NCI-H526 treated with DMSO at 0.1 percent for 48 hours (cell line): Measurements from ENCODE around the gene EMILIN2.

Source experiments
- DNase-seq: peaks from one replicate; lab custom pipeline; 2025; lab: John Stamatoyannopoulos, UW

Gene EMILIN2

DNA sequence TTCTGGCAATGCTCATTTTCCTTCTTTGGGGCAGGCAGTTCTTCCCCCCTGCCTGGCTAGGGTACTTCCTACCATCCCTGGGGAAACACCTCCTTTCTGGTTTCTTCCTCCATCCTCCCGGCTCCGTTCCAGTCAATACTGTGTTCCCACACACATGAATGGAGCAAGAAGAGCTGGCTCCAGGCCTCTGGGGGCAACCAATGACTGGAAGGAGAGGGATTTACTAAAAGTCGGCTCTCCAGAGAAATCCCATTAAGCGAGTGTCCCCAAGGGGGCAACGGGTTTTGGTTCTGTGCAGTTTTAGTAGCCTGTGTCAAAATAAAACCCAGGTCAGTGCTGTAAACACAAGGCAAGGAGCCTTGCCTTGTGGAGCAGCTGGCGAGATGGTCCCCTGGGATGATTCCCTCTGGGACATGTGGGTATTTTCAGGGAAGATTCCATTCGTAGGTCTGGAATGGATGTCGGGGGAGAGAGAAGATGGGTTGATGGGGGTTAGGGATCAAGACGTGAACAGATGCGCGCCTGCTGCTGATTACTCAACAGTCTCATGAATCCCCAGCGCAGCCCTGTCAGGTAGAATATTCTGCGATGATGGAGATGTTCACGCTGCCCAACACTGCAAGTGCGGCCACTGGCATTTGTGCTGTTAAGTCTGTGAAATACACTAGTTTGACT, 32.0 kb downstream of the EMILIN2 start:
- DNase-seq, result no peak

DNA sequence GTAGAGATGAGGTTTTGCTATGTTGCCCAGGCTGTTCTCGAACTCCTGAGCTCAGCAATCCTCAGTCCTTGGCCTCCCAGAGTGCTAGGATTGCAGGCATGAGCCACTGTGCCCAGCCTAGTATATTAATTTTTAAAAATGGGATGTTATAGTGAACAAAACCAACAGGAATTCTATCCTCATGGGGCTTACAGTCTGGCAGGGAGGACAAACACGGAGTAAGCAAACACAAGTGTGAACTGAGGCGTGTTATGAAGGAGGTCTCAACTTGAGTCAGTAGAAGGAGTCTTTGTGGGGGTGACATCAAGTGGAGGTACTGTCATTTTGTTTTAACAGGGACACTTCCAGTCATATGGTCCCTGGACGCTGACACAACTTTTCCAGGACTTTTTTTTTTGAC, 33.1 kb downstream of the EMILIN2 start:
- DNase-seq, result no peak

DNA sequence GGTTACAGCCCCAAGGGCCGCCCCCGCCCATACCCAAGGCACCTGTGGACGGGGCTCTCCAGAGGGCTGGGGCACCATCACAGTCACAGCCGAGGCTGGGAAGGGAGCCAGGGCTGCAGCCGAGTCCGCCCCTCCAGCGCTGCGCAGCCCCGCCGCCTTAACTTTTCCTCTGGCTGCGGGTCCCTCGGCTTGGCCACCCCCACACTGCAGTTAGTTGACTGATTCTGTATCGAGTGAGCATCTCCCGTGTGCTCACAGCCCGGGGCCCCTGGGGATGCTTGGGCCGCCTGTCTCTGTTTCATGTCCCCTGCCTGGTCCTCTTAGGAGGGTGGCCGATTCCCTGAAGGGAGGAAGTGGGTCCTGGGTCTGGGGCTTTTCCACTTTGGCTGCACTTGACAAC, 33.7 kb downstream of the EMILIN2 start:
- DNase-seq, result no peak

DNA sequence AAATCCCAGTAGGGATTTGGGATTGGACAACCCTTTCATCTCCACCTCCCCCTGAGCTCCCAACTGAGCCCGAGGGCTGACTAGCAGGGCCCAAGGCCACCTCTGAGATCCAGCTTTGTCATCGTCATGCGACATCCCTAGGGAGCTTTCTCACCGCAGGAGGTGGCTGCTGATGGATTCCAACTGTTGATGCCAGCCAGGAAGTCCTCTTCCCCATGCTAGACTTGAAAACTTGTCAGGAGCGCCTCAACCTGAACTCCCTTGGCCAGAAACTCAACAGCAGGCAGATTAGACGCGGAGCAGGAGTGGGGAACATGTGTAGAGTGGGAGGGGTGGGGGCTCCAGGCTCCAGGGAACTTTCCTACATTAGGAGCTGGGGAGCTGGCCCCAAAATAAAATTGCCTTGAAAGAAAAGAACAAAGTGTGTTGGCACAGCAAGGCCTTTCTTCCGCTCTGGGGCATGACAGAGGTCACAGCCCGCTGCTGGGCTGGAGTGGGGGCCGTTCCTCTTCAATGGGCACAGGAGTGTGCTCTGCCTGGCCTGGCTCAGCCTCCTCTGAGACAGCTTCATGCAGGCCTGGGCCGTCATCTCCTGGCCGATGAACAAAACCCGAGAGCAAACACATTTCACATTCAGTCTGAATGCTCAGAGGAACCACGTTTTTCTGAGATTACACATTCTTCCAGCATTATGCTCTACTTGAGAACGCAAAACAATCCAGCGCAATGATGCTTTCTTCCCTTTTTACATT, 34.5 kb downstream of the EMILIN2 start:
- DNase-seq, result no peak

DNA sequence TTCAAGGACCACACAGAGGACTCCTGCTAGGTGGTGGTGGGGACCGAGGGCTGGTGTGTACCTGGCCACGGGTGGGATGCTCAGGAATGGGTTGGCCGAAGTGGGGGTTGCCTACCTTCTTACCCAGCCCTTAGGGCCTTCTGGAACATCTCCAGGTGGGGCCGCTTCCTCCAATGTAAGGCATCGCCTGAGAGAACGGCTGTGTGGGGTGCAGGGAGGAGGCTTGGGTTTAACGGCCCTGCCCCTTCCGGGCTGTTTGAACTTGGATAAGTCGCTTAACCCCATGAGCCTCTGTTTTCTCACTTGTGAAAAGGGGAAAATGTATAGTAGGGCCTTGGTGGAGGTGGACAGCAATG, 35.0 kb downstream of the EMILIN2 start:
- no peak for DNase-seq

DNA sequence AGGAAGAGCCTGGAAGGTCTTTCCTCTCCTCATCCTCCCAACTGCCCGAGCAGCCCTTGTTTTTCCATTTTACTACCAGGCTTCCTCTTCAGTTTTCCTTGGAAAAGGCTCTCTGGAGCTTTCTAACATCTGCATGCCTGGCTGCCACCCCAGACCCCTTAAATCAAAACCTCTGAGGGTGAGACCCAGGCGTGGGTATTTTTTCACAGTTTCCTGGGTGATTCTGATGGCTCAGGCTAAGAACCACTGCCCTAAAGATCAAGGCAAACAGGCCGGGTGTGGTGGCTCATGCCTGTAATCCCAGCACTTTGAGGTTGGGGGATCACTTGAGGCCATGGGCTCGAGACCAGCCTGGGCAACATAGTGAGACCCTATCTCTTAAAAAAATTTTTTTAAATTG, 35.4 kb downstream of the EMILIN2 start:
- no peak for DNase-seq

DNA sequence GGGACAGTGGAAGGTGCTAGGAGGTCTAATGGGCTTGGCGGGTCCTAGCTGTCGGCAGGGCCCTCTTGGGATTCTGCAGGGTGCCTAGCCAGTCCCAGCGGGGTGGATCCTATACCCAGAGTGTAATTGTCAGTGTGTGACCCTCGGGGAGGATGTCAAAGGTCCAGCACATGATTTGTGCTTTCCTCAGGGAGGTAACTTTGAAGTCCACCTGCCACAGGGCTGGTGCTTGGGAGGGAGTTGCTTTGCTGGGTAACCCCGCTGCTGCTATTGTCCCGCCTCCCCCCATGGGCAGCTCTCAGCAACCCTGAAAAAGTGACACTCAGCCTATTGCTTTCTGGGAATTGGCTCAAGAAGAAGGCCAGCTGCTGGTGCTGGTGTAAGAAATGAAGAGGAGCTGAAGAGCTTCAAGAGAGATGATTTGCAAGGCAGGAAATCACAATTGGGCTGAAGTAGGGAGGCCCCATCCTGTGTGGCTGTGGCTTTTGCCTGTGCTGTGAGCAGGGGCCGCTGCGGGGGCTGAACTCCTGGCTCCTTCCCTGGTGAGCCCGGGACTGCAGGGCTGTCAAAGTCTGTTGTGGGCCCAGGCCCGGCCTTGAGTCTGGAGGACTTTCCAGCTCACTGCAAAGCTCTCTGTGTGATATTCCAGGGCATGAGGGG, 36.4 kb downstream of the EMILIN2 start:
- no peak for DNase-seq

DNA sequence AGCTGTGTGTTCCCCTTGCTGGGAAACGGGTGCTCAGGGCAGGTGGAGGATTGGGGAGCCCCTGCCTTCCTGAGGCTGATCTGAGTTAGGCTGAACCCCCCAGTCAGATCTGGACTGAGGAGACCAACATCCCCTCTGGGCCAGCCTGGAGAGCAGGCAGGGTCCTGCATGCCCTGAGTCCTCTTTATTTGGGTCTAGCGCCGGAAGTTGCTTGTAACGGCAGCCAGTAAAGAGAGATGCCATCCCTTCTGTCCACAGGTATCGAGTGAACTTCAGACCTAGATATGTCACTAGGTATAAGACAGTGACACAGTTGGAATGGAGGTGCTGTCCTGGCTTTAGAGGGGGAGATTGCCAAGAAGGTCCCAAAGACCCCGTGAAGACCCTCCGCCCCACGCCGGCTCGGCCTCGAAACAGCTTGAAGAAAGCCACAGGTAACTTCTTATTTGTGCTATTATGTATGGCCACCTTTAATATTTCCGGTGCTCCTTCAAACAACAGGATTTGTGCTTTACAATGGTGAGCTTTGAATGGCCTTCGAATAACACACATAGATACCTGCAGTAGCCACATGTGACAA, 38.0 kb downstream of the EMILIN2 start:
- no peak for DNase-seq

DNA sequence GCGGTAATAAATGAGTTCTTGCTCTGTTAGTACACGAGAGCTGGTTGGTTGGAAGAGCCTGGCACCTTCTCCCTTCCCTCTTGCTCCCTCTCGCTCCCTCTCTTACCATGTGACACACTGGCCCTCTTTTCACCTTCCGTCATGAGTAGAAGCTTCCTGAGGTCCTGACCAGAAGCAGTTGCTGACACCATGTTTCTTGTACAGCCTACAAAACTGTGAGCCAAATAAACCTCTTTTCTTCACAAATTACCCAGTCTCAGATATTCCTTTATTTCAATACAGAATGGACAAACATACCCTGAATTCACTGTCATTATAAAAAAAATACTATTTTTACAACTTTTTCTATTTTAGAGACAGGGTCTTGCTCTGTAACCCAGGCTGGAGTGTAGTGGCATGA, 40.7 kb downstream of the EMILIN2 start:
- DNase-seq, result no peak

DNA sequence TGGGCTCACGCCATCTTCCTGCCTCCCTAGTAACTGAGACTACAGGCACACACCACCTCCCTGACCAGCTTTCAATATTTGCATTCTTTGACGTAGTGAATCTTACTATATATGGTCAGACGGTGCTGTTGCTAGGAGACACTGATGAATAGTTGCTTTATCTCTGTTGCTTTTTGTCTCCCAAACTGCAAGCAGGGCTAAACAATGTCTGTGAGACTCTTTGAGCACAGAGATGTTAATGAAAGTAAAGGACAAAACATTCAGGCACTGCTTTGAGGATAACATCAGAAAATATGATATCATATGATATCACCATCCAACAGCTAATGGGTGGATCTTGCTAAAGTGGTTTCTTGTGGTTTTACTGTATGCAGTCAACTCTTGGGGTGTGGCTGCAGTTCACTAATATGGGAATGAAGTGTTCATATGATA, 43.0 kb downstream of the EMILIN2 start:
- DNase-seq, result no peak

DNA sequence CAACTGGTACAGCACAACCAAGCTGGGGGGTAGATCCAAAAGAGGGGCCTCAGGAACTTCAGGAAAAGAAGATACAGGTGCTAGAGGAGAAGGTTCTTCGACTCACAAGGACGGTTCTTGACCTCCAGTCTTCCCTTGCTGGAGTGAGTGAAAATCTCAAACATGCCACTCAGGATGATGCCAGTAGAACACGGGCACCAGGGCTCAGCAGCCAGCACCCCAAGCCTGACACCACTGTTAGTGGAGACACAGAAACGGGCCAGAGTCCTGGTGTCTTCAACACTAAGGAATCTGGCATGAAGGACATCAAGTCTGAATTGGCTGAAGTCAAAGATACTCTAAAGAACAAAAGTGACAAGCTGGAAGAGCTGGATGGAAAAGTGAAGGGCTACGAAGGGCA, 43.8 kb downstream of the EMILIN2 start:
- DNase-seq, result no peak

DNA sequence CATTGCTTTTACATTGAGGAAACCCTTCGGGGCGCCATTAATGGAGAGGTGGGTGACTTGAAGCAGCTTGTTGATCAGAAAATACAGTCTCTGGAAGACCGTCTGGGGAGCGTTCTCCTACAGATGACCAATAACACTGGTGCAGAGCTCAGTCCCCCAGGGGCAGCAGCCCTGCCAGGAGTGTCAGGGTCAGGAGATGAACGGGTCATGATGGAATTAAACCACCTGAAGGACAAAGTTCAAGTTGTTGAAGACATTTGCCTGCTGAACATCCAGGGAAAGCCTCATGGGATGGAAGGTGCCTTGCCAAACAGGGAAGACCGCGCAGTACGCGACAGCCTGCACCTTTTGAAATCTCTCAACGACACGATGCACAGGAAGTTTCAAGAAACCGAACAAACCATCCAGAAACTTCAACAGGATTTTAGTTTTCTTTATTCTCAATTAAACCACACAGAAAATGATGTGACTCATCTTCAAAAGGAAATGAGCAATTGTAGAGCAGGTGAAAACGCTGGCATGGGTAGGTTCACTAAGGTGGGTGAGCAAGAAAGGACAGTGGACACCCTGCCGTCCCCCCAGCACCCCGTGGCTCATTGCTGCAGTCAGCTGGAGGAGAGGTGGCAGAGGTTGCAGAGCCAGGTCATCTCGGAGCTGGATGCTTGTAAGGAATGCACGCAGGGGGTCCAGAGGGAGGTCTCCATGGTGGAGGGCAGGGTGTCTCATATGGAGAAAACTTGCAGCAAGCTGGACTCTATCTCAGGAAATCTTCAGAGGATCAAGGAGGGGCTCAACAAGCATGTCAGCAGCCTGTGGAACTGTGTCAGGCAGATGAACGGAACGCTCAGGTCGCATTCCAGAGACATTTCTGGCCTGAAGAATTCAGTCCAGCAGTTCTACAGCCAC, 45.0 kb downstream of the EMILIN2 start:
- no peak for DNase-seq

DNA sequence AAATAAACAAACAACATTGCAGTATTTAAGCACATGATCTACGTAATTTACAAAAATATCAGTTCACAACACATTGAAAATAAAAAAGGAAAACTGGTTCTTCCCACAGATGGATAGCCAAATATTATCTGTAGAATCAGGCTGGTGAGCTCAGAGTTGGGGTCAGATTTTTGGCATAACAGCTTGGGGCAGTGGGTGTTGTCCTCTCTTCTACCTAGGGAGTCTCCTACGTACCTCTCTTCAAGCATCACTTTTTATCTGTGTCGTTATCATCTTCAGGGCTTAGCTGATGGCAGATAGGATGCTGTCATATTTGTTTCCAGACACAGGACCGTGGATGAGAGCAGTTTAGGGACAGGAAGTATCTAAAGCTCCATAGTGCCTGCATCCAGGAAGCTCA, 46.2 kb downstream of the EMILIN2 start:
- no peak for DNase-seq

DNA sequence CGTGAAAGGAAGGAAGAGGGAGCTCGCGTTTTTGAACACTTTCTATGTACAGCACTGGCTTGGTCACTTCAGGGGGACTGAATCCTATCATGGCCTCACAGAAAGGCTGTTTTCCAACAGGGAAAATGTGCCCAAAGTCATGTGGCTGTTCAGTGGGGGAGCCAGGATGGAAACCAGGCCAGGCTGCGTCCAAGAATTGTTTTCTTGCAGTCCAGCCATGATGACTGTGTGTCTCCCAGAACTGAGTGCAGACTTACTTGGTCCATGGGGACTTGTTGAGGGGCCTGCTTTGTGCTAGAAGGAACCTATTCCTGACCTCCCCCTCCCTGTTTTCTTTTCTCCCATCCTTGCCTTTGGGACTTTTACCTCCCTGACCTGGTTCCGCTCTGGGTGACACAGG, 46.9 kb downstream of the EMILIN2 start:
- no peak for DNase-seq

DNA sequence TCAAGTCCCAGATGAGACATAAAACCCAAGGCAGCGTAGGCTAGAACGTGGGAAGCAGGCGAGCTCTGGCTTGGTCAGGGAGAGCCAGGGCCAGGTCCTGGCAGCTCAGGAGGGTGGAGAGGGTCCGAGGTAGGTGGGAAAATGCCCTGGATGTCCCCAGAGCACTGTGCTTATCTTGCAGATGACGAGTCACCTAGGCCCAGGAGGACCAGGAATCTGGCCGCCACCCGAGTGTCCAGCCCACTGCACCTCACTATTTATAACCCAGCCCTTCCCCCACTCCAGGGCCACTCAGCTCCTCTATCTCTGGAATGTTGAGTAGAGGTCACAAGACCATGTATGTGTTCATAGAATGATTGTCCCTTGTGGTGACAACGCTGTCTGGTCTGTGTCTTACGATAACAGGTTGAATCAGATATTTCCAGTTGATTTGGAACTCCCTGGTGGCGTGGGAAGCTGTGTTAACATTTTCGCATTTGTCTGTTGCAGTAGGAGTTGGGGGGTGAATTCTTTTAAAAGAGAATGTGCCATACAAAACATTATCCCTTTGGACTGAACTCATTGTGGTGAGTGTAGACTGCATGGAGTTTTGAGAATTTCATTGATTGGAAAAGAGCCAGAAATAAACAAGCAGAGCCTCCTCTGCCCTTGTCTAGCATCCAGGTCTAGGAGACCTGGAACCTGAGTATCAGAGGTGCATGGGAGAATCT, 47.5 kb downstream of the EMILIN2 start:
- no peak for DNase-seq

DNA sequence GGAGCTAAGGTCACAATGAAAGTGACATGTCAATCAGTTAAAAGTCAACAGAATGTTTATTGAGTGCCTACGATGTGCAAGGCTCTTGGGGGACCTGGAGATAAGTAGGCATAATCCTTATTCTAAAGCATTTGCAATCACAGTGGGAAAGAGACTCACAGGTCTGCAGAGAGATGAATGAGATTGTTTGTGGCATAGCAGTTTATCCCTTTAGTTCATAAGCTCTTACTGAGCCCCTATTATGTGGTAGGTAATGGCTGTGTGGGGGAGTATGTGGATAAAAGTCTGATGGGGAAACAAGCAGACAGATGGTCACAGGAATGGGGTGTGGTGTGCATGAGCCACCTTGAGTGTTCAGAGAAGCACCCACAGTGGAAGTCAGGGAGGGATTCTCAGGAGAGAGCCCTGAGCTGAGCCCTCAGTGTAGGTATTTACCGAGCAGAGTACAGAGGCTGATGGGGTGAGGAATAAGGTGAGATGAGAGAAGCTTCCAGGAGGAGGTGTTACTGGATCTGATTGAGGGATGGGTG, 48.1 kb downstream of the EMILIN2 start:
- DNase-seq, result no peak

DNA sequence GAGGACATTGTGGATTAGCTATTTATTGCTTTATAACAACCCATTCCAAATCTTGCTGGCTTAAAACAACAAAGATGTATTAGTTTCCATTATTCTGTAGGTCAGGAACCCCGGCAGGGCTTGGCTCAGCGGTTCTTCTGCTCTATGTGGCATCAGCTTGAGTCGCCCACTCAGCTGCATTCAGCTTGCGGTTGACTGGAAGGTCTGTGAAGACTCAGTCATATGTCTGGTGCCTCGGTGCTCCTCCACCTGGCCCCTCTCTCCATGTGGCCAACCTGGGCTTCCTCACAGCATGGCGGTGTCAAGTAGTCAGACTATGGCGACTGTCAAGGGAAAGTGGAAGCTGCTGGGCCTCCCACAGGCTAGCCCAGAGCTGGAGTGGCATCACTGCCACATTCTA, 48.6 kb downstream of the EMILIN2 start:
- no peak for DNase-seq

DNA sequence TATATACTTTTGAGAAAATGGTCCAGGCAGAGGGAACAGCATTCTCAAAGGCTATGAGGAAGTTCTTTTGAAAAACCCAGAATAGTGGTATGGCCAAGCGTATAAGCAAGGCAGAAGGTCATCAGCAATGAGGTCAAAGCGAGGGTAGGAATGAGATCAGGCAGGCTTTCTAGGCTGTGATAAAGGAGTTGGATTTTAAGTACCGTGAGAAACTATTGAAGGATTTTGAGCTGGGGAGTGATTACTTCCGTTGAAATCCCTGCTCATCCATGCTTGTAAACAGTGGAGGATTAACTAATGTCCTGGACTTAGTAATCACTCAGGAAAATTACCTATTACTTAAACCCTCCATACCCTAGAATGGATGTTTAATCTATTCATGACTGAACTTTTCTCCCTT, 50.2 kb downstream of the EMILIN2 start:
- DNase-seq, result no peak

DNA sequence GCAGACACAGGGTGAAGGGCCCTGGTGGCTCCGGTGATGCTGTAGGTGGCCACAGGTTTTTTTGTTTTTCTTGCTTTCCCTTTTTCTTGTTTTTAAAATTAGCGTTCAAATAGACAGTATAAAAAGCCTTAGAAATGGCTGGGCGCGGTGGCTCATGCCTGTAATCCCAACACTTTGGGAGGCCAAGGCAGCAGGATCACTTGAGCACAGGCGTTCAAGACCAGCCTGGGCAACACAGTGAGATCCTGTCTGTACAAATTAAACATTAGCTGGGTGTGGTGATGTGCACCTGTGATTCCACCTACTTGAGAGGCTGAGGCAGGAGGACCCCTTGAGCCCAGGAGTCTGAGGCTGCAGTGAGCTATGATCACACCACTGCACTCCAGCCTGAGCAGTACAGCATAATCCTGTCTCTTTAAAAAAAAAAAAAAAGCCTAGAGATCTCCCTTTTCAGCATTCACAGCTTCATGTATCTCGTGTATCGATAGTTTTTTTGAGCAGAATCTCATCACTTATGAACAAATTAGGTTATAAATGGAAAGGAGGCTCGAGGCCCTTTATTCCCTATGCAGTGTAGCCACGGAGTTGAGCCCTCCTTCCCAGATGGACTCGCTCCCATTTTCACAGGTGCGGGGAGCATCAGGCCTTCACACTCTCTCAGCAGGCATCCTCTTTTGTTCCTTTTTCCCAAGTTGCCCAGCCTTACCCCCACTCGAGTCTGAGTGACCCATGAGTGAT, 50.8 kb downstream of the EMILIN2 start:
- no peak for DNase-seq

DNA sequence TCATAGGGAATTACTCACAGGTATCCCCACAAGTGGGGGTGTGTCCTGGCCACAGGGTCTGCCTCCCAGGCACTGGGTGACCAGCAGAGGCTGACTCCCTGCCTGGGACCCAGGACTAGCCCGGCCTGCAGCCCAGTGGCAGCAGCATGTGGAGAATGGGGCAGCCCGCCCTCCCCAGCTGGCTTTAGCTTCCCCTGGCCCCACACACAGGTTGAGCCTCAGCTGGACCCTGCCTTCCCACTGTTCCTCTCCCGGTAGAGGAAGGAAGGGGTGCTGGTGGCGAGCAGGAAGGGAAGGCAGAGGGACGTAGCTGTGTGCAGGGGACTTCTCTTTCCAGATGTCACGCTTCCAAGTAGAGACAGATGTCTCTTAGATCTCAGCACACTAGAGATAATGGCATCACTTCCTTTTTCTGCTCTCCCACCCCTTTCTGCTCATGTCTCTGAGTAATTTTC, 51.4 kb downstream of the EMILIN2 start:
- no peak for DNase-seq
